A549 (cell line): ENCODE data around the gene CPT1B.

ENCODE experiments used
- ESRRA ChIP-seq: fragments of 150-350 bp; IDR thresholded peaks from 2 replicates; pipeline ENCODE4 v1.6.1; 2014; ENCODE audit warnings: mild to moderate bottlenecking, low read length, borderline replicate concordance
- POLR2A ChIP-seq: IDR thresholded peaks from 2 replicates; pipeline ENCODE4 v1.6.1; 2012; ENCODE audit warnings: mild to moderate bottlenecking, low read length
- TF ChIP-seq, protein P1 (sequence below): fragments of >200 bp; sonication (Bioruptor Twin); formaldehyde crosslinking; IDR thresholded peaks from 3 replicates; pipeline ENCODE4 v1.5.1; 2016
- TF ChIP-seq, protein P2 (sequence below): IDR thresholded peaks from 2 replicates; pipeline ENCODE4 v1.6.1; 2012; ENCODE audit warnings: low read depth, borderline replicate concordance
- TF ChIP-seq, protein P3 (sequence below): fragments of 450-650 bp; IDR thresholded peaks from 2 replicates; pipeline ENCODE4 v1.6.1; 2014; ENCODE audit warnings: antibody characterized with exemption

DNA sequence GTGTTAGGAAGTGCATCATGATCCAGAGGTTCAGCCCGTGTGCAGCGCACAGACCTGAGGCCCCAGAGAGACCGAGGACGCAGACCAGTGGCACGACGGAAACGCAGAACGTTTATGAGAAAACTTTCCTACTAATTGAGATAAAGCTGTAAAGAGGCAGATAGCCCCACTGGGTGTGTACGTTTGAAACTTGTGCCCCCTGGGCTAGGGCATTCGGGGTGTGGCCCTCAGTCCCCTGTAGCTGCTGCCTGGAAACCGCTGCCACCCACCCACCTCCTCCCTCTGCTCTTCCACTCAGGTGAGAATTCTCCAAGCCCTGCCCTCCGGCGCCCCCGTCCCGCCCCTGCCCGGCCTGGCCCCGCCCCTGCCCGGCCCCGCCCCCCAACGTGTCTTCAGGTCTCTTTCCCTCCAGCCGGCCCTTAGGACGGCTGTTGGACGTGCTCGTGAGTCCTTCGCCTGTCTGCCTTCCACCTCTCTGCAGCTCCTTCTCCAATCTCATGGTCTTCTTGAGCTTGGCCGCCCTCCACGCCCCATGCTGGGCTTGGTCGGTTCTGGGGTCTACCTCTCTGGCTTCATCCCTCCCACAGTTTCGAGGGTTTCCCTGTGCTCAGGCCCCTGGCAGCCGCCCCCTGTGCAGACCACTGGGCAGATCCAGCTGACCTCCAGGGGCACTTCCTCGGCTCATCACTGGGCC, 34.4 kb upstream of the CPT1B start:
- TF ChIP-seq, protein P1, sequence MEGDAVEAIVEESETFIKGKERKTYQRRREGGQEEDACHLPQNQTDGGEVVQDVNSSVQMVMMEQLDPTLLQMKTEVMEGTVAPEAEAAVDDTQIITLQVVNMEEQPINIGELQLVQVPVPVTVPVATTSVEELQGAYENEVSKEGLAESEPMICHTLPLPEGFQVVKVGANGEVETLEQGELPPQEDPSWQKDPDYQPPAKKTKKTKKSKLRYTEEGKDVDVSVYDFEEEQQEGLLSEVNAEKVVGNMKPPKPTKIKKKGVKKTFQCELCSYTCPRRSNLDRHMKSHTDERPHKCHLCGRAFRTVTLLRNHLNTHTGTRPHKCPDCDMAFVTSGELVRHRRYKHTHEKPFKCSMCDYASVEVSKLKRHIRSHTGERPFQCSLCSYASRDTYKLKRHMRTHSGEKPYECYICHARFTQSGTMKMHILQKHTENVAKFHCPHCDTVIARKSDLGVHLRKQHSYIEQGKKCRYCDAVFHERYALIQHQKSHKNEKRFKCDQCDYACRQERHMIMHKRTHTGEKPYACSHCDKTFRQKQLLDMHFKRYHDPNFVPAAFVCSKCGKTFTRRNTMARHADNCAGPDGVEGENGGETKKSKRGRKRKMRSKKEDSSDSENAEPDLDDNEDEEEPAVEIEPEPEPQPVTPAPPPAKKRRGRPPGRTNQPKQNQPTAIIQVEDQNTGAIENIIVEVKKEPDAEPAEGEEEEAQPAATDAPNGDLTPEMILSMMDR = no peak
- TF ChIP-seq POLR2A (no peak), ESRRA (no peak)
- TF ChIP-seq, protein P2, sequence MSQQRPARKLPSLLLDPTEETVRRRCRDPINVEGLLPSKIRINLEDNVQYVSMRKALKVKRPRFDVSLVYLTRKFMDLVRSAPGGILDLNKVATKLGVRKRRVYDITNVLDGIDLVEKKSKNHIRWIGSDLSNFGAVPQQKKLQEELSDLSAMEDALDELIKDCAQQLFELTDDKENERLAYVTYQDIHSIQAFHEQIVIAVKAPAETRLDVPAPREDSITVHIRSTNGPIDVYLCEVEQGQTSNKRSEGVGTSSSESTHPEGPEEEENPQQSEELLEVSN = no peak
- TF ChIP-seq, protein P3, sequence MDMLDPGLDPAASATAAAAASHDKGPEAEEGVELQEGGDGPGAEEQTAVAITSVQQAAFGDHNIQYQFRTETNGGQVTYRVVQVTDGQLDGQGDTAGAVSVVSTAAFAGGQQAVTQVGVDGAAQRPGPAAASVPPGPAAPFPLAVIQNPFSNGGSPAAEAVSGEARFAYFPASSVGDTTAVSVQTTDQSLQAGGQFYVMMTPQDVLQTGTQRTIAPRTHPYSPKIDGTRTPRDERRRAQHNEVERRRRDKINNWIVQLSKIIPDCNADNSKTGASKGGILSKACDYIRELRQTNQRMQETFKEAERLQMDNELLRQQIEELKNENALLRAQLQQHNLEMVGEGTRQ = no peak
